CD4-positive, alpha-beta T cell treated with Interleukin-12 subunit alpha and Interleukin-12 subunit beta, for 1 hour (primary cell): ENCODE results near the gene PLEKHA6.
"Not testable (repeated sequence)": the region's sequence is repeated elsewhere in the genome, so short reads cannot be mapped to it uniquely, and the experiment has no call there.

Experiments
- DNase-seq: peaks from one replicate; pipeline ENCODE4 v3.0.0-alpha.2; 2020

The PLEKHA6 gene

GRCh38 chr1:204335085-204335484 lies 24.6 kb downstream of the PLEKHA6 start:
- DNase-seq = no peak

- DNase-seq = no peak
Measured at GRCh38 chr1:204334455-204334854, 25.3 kb downstream of the PLEKHA6 start.

- DNase-seq = no peak
Measured at GRCh38 chr1:204333427-204333826, 26.3 kb downstream of the PLEKHA6 start.

GRCh38 chr1:204331847-204332487 lies 27.8 kb downstream of the PLEKHA6 start:
- no peak for DNase-seq

- no peak for DNase-seq
Measured at GRCh38 chr1:204331275-204331674, 28.5 kb downstream of the PLEKHA6 start.

GRCh38 chr1:204327870-204328269 lies 31.9 kb downstream of the PLEKHA6 start:
- DNase-seq = not testable (repeated sequence)

- no peak for DNase-seq
Measured at GRCh38 chr1:204327359-204327758, 32.4 kb downstream of the PLEKHA6 start.

GRCh38 chr1:204326771-204327300 lies 32.9 kb downstream of the PLEKHA6 start:
- no peak for DNase-seq

- no peak for DNase-seq
Measured at GRCh38 chr1:204325944-204326343, 33.8 kb downstream of the PLEKHA6 start.

- no peak for DNase-seq
Measured at GRCh38 chr1:204323887-204324286, 35.8 kb downstream of the PLEKHA6 start.

- DNase-seq = no peak
Measured at GRCh38 chr1:204322339-204322868, 37.3 kb downstream of the PLEKHA6 start.

GRCh38 chr1:204321665-204322064 lies 38.1 kb downstream of the PLEKHA6 start:
- no peak for DNase-seq

GRCh38 chr1:204321051-204321450 lies 38.7 kb downstream of the PLEKHA6 start:
- no peak for DNase-seq

- DNase-seq = no peak
Measured at GRCh38 chr1:204320382-204320804, 39.3 kb downstream of the PLEKHA6 start.

- DNase-seq = no peak
Measured at GRCh38 chr1:204319462-204319861, 40.3 kb downstream of the PLEKHA6 start.

- DNase-seq = no peak
Measured at GRCh38 chr1:204319027-204319426, 40.7 kb downstream of the PLEKHA6 start.

GRCh38 chr1:204318324-204318723 lies 41.4 kb downstream of the PLEKHA6 start:
- no peak for DNase-seq

- DNase-seq = no peak
Measured at GRCh38 chr1:204317170-204317569, 42.6 kb downstream of the PLEKHA6 start.

GRCh38 chr1:204316164-204316563 lies 43.6 kb downstream of the PLEKHA6 start:
- no peak for DNase-seq

GRCh38 chr1:204314893-204315658 lies 44.7 kb downstream of the PLEKHA6 start:
- no peak for DNase-seq

- DNase-seq = no peak
Measured at GRCh38 chr1:204314171-204314892, 45.4 kb downstream of the PLEKHA6 start.

- DNase-seq = no peak
Measured at GRCh38 chr1:204313675-204314074, 46.1 kb downstream of the PLEKHA6 start.

GRCh38 chr1:204310970-204311369 lies 48.8 kb downstream of the PLEKHA6 start:
- not testable (repeated sequence) for DNase-seq
